Hepatocyte (in vitro differentiated cells): ENCODE data around the gene CTCFL. TPM values are rescaled to one million over a fixed set of nuclear protein-coding genes. Genes with fewer than 3 reads are reported as not detected.

Source experiments
- DNase-seq: peaks from one replicate; pipeline ENCODE4 v3.0.0-alpha.2; 2016; ENCODE audit warnings: low spot score
- H2AFZ ChIP-seq: fragments of 200-600 bp; sonication (generic); 2 replicates; pipeline ENCODE4 v1.6.0; 2016; ENCODE audit warnings: antibody characterized with exemption, mild to moderate bottlenecking
- H3K27ac ChIP-seq: fragments of 200-600 bp; sonication (generic); 2 replicates; pipeline ENCODE4 v1.5.1; 2016; ENCODE audit warnings: mild to moderate bottlenecking
- H3K27me3 ChIP-seq: fragments of 200-600 bp; sonication (generic); 2 replicates; pipeline ENCODE4 v1.6.1; 2016
- H3K36me3 ChIP-seq: fragments of 200-600 bp; sonication (generic); replicated peaks from 2 replicates; pipeline ENCODE4 v1.5.1; 2016; ENCODE audit warnings: low read depth; ENCODE audit not compliant: insufficient read depth
- H3K4me1 ChIP-seq: fragments of 200-600 bp; sonication (generic); 2 replicates; pipeline ENCODE4 v1.5.1; 2016; ENCODE audit warnings: mild to moderate bottlenecking, moderate library complexity; ENCODE audit not compliant: insufficient read depth
- H3K4me2 ChIP-seq: fragments of 200-600 bp; sonication (generic); 2 replicates; pipeline ENCODE4 v1.6.0; 2016
- H3K4me3 ChIP-seq: fragments of 200-600 bp; sonication (generic); 2 replicates; pipeline ENCODE4 v1.5.1; 2016; ENCODE audit warnings: mild to moderate bottlenecking
- H3K79me2 ChIP-seq: fragments of 200-600 bp; sonication (generic); 2 replicates; pipeline ENCODE4 v1.6.0; 2017; ENCODE audit warnings: mild to moderate bottlenecking
- H3K9me2 ChIP-seq: fragments of 200-600 bp; sonication (generic); replicated peaks from 2 replicates; pipeline ENCODE4 v1.6.0; 2017; ENCODE audit warnings: mild to moderate bottlenecking; ENCODE audit not compliant: insufficient read depth
- H3K9me3 ChIP-seq: fragments of 200-600 bp; sonication (generic); 2 replicates; pipeline ENCODE4 v1.5.1; 2016; ENCODE audit warnings: low read depth, mild to moderate bottlenecking
- H4K20me1 ChIP-seq: fragments of 200-600 bp; sonication (generic); 2 replicates; pipeline ENCODE4 v1.6.0; 2016; ENCODE audit warnings: mild to moderate bottlenecking; ENCODE audit not compliant: insufficient read depth, poor library complexity, severe bottlenecking
- EZH2 ChIP-seq: fragments of 200-600 bp; sonication (generic); IDR thresholded peaks from 2 replicates; pipeline ENCODE4 v1.6.1; 2016; ENCODE audit warnings: antibody characterized with exemption, mild to moderate bottlenecking, borderline replicate concordance
- EZH2phosphoT487 ChIP-seq: fragments of 200-600 bp; sonication (generic); IDR thresholded peaks from one replicate; pipeline ENCODE4 v1.6.1; 2018; ENCODE audit warnings: antibody characterized with exemption, mild to moderate bottlenecking, low read depth, moderate library complexity; ENCODE audit not compliant: unreplicated experiment, severe bottlenecking
- WGBS: methylation state at CpG from one replicate; pipeline ENCODE4 v1.1.6; 2016; ENCODE audit warnings: low lambda C conversion rate; ENCODE audit errors: missing lambda C conversion rate; 5-methylcytosine and 5-hydroxymethylcytosine counted together
- polyA plus RNA-seq: library from polyadenylated mRNA; unstranded; fragments of >200 nt; fragmentation: Nextera tagmentation; extraction: Ambion mirVana; gene quantifications from 2 replicates; pipeline ENCODE4 v1.2.1, GENCODE V29; 2016
- total RNA-seq: library from RNA; depleted of rRNA; stranded (reverse); fragments of >200 nt; gene quantifications from 2 replicates; pipeline ENCODE4 v1.2.3, GENCODE V29; 2014
- TF ChIP-seq, protein P1 (sequence below): fragments of 200-600 bp; sonication (generic); IDR thresholded peaks from 2 replicates; pipeline ENCODE4 v1.5.1; 2016; ENCODE audit warnings: antibody characterized with exemption, mild to moderate bottlenecking; ENCODE audit not compliant: poor library complexity

CTCFL gene
- total and polyA plus RNA-seq, 2 experiments from 2014 or later = not detected

DNA sequence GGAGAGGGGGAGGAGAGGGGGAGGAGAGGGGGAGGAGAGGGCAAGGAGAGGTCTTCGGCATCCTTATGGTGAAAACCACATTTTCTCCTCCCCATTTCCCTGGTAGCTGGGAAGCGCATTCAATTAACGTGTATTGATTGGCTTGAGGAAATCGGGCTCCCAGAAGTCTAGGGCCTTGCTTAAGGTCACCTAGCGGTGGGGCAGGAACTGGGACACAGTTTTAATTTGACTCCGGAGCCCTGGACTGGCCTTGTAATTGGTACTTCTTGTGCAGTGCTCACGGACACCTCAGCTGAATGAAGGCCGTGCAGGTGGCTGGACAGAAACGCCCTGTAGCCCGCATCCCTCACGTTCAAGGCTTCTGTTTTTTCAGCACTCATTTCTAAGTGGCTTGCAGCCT, 42.8 kb downstream of the CTCFL start:
- H3K27me3 ChIP-seq = no peaks in the 10 kb centered on the region
- WGBS = 86% methylated on average over 10 of the region's 11 CpGs
- H3K9me3 ChIP-seq = no peaks in the 10 kb centered on the region
- no peak overlapping the region for H3K4me3 ChIP-seq
- no peaks in the 10 kb centered on the region for H3K79me2 ChIP-seq
- no peak overlapping the region for H3K27ac ChIP-seq
- no peaks in the 10 kb centered on the region for H4K20me1 ChIP-seq
- H3K4me2 ChIP-seq = no peak overlapping the region
- no peaks in the 10 kb centered on the region for H3K4me1 ChIP-seq
- no peak for DNase-seq
- TF ChIP-seq, protein P1, sequence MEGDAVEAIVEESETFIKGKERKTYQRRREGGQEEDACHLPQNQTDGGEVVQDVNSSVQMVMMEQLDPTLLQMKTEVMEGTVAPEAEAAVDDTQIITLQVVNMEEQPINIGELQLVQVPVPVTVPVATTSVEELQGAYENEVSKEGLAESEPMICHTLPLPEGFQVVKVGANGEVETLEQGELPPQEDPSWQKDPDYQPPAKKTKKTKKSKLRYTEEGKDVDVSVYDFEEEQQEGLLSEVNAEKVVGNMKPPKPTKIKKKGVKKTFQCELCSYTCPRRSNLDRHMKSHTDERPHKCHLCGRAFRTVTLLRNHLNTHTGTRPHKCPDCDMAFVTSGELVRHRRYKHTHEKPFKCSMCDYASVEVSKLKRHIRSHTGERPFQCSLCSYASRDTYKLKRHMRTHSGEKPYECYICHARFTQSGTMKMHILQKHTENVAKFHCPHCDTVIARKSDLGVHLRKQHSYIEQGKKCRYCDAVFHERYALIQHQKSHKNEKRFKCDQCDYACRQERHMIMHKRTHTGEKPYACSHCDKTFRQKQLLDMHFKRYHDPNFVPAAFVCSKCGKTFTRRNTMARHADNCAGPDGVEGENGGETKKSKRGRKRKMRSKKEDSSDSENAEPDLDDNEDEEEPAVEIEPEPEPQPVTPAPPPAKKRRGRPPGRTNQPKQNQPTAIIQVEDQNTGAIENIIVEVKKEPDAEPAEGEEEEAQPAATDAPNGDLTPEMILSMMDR = no peak
- TF ChIP-seq EZH2phosphoT487 (no peak), EZH2 (no peak)
- no peaks in the 10 kb centered on the region for H3K9me2 ChIP-seq
- H3K36me3 ChIP-seq = no peaks in the 10 kb centered on the region
- H2AFZ ChIP-seq = no peak overlapping the region

GRCh38 chr20:57481281-57481711, 43.6 kb downstream of the CTCFL start:
- no peak overlapping the region for H3K4me3 ChIP-seq
- TF ChIP-seq EZH2 (no peak), EZH2phosphoT487 (no peak)
- TF ChIP-seq, protein P1 = no peak
- H4K20me1 ChIP-seq = no peaks in the 10 kb centered on the region
- WGBS = 82% methylated on average over 9 of the region's 9 CpGs
- no peaks in the 10 kb centered on the region for H3K9me3 ChIP-seq
- no peaks in the 10 kb centered on the region for H3K36me3 ChIP-seq
- H3K27ac ChIP-seq = no peak overlapping the region
- no peaks in the 10 kb centered on the region for H3K4me1 ChIP-seq
- no peaks in the 10 kb centered on the region for H3K9me2 ChIP-seq
- H3K27me3 ChIP-seq = no peaks in the 10 kb centered on the region
- H3K79me2 ChIP-seq = no peaks in the 10 kb centered on the region
- H2AFZ ChIP-seq = no peak overlapping the region
- DNase-seq = no peak
- no peak overlapping the region for H3K4me2 ChIP-seq

GRCh38 chr20:57480444-57481160, 44.3 kb downstream of the CTCFL start:
- DNase-seq = no peak
- H3K36me3 ChIP-seq = no peaks in the 10 kb centered on the region
- 82% methylated on average over 17 of the region's 17 CpGs for WGBS
- no peak overlapping the region for H3K4me3 ChIP-seq
- no peaks in the 10 kb centered on the region for H3K79me2 ChIP-seq
- no peaks in the 10 kb centered on the region for H3K4me1 ChIP-seq
- TF ChIP-seq EZH2 (no peak), EZH2phosphoT487 (no peak)
- TF ChIP-seq, protein P1 = no peak
- no peak overlapping the region for H3K4me2 ChIP-seq
- no peaks in the 10 kb centered on the region for H4K20me1 ChIP-seq
- H3K27me3 ChIP-seq = no peaks in the 10 kb centered on the region
- H3K27ac ChIP-seq = no peak overlapping the region
- H3K9me2 ChIP-seq = no peaks in the 10 kb centered on the region
- no peaks in the 10 kb centered on the region for H3K9me3 ChIP-seq
- no peak overlapping the region for H2AFZ ChIP-seq
